Liver (tissue), 9 donors: ENCODE results near the gene GNAI3. TPM values are rescaled to one million over a fixed set of nuclear protein-coding genes. Genes with fewer than 3 reads are reported as not detected.

Experiments used
- DNase-seq: peaks from one replicate; pipeline ENCODE4 v3.0.0-alpha.2; 2017; ENCODE audit warnings: low spot score
- H3K27ac ChIP-seq, 2 donors: one replicate each; pipeline ENCODE4 v1.7.0; 2013; ENCODE audit warnings: inconsistent platforms in 2 of 2, low read length in 2 of 2, control low read depth in 1 of 2, low read depth in 1 of 2, mild to moderate bottlenecking in 1 of 2
- H3K27me3 ChIP-seq, 4 donors: one replicate each; pipeline versions ENCODE4 v1.6.1 to v1.7.0; 2013; ENCODE audit warnings: low read length in 3 of 4, inconsistent platforms in 1 of 4, mild to moderate bottlenecking in 1 of 4, moderate library complexity in 1 of 4; ENCODE audit not compliant: control insufficient read depth in 4 of 4, insufficient read depth in 4 of 4
- H3K36me3 ChIP-seq, 4 donors: one replicate each; pipeline versions ENCODE4 v1.6.1 to v1.7.0; 2013; ENCODE audit warnings: low read length in 3 of 4, mild to moderate bottlenecking in 3 of 4, low read depth in 1 of 4, moderate library complexity in 1 of 4; ENCODE audit not compliant: control insufficient read depth in 4 of 4, insufficient read depth in 3 of 4
- H3K4me1 ChIP-seq, 4 donors: one replicate each; pipeline versions ENCODE4 v1.6.1 to v1.7.0; 2013; ENCODE audit warnings: low read length in 3 of 4, mild to moderate bottlenecking in 3 of 4, moderate library complexity in 1 of 4; ENCODE audit not compliant: control insufficient read depth in 4 of 4, insufficient read depth in 4 of 4
- H3K4me3 ChIP-seq, 3 donors: one replicate each; pipeline versions ENCODE4 v1.6.1 to v1.7.0; 2013; ENCODE audit warnings: low read length in 3 of 3, control low read depth in 1 of 3, low read depth in 1 of 3, mild to moderate bottlenecking in 1 of 3
- H3K9ac ChIP-seq, 2 donors: one replicate each; pipeline ENCODE4 v1.7.0; 2013; ENCODE audit warnings: low read length in 2 of 2, mild to moderate bottlenecking in 2 of 2, moderate library complexity in 2 of 2, control low read depth in 1 of 2, low read depth in 1 of 2
- H3K9me3 ChIP-seq, 4 donors: one replicate each; pipeline versions ENCODE4 v1.6.1 to v1.7.0; 2013; ENCODE audit warnings: low read length in 3 of 4; ENCODE audit not compliant: control insufficient read depth in 4 of 4
- FOXA2 ChIP-seq: IDR thresholded peaks from 2 replicates; pipeline ENCODE4 v1.6.1; 2016; ENCODE audit warnings: antibody characterized with exemption
- GABPA ChIP-seq, 2 donors: IDR thresholded peaks in 1 of 2; conservative IDR thresholded peaks in 1 of 2; 2 replicates each; pipeline ENCODE4 v1.6.1; 2016; ENCODE audit warnings: antibody characterized with exemption in 2 of 2, mild to moderate bottlenecking in 1 of 2, moderate library complexity in 1 of 2
- HNF4G ChIP-seq: IDR thresholded peaks from 2 replicates; pipeline ENCODE4 v1.6.1; 2016; ENCODE audit warnings: antibody characterized with exemption
- MAX ChIP-seq: IDR thresholded peaks from 2 replicates; pipeline ENCODE4 v1.6.1; 2016; ENCODE audit warnings: antibody characterized with exemption
- NR2F2 ChIP-seq: IDR thresholded peaks from 2 replicates; pipeline ENCODE4 v1.6.1; 2016; ENCODE audit warnings: antibody characterized with exemption
- SP1 ChIP-seq: IDR thresholded peaks from 2 replicates; pipeline ENCODE4 v1.6.1; 2018; ENCODE audit warnings: antibody characterized with exemption, mild to moderate bottlenecking
- YY1 ChIP-seq: IDR thresholded peaks from 2 replicates; pipeline ENCODE4 v1.6.1; 2016; ENCODE audit warnings: antibody characterized with exemption, mild to moderate bottlenecking
- WGBS: extraction: QIAGEN DNeasy Blood & Tissue Kit; methylation state at CpG from one replicate; pipeline ENCODE4 v1.1.7; 2013; 5-methylcytosine and 5-hydroxymethylcytosine counted together
- polyA plus RNA-seq, 2 donors: library from polyadenylated mRNA; stranded (reverse) in 1 of 2; unstranded in 1 of 2; fragments of 200-250 nt in 1 of 2; fragments of >200 nt in 1 of 2; fragmentation: Nextera tagmentation in 1 of 2; extraction: Ambion mirVana in 1 of 2; gene quantifications; one replicate each; pipeline versions ENCODE4 v1.2.1 to v1.2.3, GENCODE V29; 2013 to 2015
- total RNA-seq, 2 donors: library from RNA; depleted of rRNA; stranded (reverse); fragments of >200 nt; gene quantifications; one replicate each; pipeline ENCODE4 v1.2.3, GENCODE V29; 2014
- TF ChIP-seq, protein P1 (sequence below): IDR thresholded peaks from 2 replicates; pipeline ENCODE4 v1.6.1; 2016; ENCODE audit warnings: antibody characterized with exemption, mild to moderate bottlenecking
- TF ChIP-seq, protein P2 (sequence below): fragments of 150-350 bp; IDR thresholded peaks from 2 replicates; pipeline ENCODE4 v1.5.1; 2017; ENCODE audit warnings: improper control_type of control experiment, low read depth, low read length; ENCODE audit not compliant: missing input control
- TF ChIP-seq, protein P3 (sequence below): IDR thresholded peaks from 2 replicates; pipeline ENCODE4 v1.6.1; 2016; ENCODE audit warnings: antibody characterized with exemption
- donor health status: healthy.
- donor health status: healthy.
- donor health status: healthy.
- donor health status: healthy.
- donor health status: healthy.

Gene GNAI3
- total and polyA plus RNA-seq, 4 donors = 1.9 to 6.5 (median 4.3) TPM

DNA sequence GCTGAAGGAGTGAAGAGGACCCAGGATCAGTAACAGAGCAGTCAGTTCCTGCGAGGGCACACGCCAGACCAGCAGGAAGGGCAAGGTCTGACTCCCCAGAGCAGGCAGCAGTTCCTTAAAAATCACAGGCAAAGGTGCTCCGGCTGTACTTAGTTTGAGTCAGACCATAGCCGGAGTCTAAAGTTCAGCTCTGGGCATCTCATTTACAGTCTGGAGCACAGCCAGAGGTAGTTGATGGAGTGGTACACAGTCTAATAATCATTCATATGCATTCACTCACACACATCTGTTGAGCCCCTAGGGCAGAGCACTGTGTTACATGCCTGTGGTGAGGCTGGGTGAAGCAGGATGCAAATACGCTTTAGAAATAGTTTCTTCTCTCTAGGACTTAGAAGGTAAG lies 31.5 kb upstream of the GNAI3 start (continued):
- TF ChIP-seq, protein P1, sequence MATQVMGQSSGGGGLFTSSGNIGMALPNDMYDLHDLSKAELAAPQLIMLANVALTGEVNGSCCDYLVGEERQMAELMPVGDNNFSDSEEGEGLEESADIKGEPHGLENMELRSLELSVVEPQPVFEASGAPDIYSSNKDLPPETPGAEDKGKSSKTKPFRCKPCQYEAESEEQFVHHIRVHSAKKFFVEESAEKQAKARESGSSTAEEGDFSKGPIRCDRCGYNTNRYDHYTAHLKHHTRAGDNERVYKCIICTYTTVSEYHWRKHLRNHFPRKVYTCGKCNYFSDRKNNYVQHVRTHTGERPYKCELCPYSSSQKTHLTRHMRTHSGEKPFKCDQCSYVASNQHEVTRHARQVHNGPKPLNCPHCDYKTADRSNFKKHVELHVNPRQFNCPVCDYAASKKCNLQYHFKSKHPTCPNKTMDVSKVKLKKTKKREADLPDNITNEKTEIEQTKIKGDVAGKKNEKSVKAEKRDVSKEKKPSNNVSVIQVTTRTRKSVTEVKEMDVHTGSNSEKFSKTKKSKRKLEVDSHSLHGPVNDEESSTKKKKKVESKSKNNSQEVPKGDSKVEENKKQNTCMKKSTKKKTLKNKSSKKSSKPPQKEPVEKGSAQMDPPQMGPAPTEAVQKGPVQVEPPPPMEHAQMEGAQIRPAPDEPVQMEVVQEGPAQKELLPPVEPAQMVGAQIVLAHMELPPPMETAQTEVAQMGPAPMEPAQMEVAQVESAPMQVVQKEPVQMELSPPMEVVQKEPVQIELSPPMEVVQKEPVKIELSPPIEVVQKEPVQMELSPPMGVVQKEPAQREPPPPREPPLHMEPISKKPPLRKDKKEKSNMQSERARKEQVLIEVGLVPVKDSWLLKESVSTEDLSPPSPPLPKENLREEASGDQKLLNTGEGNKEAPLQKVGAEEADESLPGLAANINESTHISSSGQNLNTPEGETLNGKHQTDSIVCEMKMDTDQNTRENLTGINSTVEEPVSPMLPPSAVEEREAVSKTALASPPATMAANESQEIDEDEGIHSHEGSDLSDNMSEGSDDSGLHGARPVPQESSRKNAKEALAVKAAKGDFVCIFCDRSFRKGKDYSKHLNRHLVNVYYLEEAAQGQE = no peak
- no peak for TF ChIP-seq GABPA (IDR thresholded peaks at IDR 0.05 in 1 of 2, conservative IDR thresholded peaks at IDR 0.05 in 1 of 2)

GRCh38 chr1:109517337-109517736 lies 31.1 kb upstream of the GNAI3 start:
- no peak overlapping the region for H3K9ac ChIP-seq
- no peaks in the 10 kb centered on the region for H3K9me3 ChIP-seq
- TF ChIP-seq MAX (no peak), NR2F2 (no peak), GABPA (IDR thresholded peaks at IDR 0.05 in 1 of 2, conservative IDR thresholded peaks at IDR 0.05 in 1 of 2) (no peak), YY1 (no peak), SP1 (no peak), HNF4G (no peak), FOXA2 (no peak)
- TF ChIP-seq, protein P1 = no peak
- TF ChIP-seq, protein P2, sequence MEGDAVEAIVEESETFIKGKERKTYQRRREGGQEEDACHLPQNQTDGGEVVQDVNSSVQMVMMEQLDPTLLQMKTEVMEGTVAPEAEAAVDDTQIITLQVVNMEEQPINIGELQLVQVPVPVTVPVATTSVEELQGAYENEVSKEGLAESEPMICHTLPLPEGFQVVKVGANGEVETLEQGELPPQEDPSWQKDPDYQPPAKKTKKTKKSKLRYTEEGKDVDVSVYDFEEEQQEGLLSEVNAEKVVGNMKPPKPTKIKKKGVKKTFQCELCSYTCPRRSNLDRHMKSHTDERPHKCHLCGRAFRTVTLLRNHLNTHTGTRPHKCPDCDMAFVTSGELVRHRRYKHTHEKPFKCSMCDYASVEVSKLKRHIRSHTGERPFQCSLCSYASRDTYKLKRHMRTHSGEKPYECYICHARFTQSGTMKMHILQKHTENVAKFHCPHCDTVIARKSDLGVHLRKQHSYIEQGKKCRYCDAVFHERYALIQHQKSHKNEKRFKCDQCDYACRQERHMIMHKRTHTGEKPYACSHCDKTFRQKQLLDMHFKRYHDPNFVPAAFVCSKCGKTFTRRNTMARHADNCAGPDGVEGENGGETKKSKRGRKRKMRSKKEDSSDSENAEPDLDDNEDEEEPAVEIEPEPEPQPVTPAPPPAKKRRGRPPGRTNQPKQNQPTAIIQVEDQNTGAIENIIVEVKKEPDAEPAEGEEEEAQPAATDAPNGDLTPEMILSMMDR = no peak
- TF ChIP-seq, protein P3, sequence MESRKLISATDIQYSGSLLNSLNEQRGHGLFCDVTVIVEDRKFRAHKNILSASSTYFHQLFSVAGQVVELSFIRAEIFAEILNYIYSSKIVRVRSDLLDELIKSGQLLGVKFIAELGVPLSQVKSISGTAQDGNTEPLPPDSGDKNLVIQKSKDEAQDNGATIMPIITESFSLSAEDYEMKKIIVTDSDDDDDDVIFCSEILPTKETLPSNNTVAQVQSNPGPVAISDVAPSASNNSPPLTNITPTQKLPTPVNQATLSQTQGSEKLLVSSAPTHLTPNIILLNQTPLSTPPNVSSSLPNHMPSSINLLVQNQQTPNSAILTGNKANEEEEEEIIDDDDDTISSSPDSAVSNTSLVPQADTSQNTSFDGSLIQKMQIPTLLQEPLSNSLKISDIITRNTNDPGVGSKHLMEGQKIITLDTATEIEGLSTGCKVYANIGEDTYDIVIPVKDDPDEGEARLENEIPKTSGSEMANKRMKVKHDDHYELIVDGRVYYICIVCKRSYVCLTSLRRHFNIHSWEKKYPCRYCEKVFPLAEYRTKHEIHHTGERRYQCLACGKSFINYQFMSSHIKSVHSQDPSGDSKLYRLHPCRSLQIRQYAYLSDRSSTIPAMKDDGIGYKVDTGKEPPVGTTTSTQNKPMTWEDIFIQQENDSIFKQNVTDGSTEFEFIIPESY = no peak
- H3K4me3 ChIP-seq = no peak overlapping the region
- no peak for DNase-seq
- H3K27ac ChIP-seq = no peak overlapping the region
- no peaks in the 10 kb centered on the region for H3K27me3 ChIP-seq
- no peaks in the 10 kb centered on the region for H3K4me1 ChIP-seq
- no peaks in the 10 kb centered on the region for H3K36me3 ChIP-seq
- 91% methylated on average over 5 of the region's 5 CpGs for WGBS
